Measurements from ENCODE around the gene SLC4A9.

The SLC4A9 gene

GRCh38 chr5:140363631-140364471 is 3.9 kb downstream of the SLC4A9 start:
- no peak for DNase-seq

DNA sequence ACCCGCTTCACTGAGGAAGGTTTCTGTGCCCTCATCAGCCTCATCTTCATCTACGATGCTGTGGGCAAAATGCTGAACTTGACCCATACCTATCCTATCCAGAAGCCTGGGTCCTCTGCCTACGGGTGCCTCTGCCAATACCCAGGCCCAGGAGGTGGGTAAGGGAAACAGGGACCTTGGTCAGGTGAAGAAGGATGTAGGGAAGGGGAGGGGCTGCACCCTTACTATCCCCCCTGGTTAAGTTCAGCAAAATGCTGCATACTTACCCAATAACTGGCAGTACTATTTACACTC is 4.4 kb downstream of the SLC4A9 start:
- DNase-seq = no peak

GRCh38 chr5:140365282-140365681 is 5.3 kb downstream of the SLC4A9 start:
- DNase-seq = no peak

GRCh38 chr5:140365941-140366340 is 5.9 kb downstream of the SLC4A9 start:
- no peak for DNase-seq

DNA sequence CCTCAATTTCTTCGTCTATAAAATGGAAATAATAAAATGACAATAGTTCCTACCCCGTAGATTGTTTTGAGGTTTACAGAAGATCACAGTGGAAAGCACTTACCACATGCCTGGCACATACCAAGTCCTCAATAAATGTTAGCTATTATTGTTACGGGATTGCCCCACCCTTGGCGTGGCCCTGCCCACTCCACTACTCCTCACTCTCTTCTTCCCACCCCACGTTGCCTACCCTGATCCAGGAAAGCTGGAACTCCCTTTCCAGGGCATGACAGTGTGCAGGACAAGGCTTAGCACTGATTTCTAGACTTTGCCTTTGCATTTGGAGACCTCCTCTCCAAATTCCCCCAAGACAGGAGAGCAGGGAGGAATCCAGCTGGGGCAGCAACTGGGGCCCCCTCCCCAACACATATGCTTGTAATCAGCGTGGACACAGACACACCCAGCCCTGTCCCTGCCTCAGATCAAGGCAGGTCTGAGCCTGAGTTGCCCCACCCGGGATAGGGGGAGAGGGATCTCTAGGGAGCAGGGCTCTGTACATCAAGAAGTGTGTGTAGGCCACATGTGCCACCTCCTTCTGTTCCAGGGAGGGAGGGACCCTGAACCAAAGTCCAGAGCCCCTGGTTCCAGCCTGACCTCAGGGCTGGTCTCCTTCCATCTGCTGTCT is 6.7 kb downstream of the SLC4A9 start:
- DNase-seq = no peak

DNA sequence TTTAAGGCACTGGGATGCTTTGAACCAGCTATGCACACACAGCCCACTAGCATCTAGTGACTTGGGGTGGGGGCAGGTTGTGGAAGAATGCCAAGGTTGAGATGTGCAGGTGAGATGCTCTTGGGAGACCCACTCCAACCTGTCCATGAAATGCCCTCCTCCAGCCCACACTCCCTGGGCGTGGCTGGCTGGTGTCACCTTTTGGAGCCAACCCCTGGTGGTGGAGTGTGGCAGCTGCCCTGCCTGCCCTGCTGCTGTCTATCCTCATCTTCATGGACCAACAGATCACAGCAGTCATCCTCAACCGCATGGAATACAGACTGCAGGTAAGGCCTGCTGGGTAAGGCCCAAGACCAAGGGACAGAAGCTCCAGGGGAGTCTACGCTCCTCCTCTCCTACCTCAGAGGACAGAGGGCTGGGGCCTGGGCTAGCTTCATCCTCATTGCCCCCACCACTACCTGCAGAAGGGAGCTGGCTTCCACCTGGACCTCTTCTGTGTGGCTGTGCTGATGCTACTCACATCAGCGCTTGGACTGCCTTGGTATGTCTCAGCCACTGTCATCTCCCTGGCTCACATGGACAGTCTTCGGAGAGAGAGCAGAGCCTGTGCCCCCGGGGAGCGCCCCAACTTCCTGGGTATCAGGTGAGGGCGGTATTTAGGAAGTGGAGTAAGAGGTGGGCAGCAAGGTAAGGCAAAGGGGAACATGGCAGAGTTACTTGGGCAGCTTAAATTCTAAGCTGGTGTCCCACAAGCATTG is 7.4 kb downstream of the SLC4A9 start:
- DNase-seq = no peak

- DNase-seq = no peak
These were observed 11.6 kb downstream of the SLC4A9 start for GRCh38 chr5:140371356-140372151.

DNA sequence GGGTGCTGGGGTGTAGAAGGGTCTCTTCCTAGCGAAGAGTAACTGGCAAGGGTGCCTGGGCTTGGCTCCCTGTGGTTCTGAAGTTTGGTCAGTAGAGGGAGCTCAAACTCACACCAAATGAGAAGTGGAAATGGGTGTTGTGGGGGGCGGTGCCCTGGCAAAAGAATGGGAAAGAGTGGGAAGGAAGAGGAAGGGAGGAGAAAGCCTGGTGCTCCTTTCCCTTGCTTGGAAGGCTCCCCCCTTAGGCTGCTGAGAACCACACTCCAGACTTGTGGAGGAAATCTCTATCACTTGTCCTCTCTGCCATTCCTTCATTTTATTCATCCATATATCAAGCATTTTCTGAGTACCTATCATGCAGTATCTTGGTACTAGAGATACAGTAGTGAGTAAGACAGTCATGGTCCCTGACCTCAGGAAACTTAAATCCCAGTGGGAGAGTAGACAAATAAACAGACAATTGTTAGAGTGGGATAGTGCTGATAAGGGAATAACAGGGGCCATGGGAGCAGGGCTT is 13.0 kb downstream of the SLC4A9 start:
- DNase-seq = peak; percentile 26

DNA sequence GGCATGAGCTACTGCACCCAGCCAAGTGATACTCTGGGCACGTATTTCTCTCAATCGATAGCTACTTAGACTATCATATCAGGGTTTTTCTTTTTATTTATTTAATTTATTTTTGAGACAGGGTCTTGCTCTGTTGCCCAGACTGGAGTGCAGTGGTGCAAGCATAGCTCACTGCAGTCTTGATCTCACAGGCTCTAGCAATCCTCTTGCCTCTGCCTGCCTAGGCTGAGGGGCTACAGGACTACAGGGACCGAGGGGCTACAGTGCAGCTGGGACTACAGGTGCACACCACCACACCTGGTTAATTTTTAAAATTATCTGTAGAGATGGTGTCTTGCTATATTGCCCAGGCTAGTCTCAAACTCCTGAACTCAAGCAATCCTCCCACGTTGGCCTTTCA is 21.4 kb downstream of the SLC4A9 start:
- DNase-seq = no peak

DNA sequence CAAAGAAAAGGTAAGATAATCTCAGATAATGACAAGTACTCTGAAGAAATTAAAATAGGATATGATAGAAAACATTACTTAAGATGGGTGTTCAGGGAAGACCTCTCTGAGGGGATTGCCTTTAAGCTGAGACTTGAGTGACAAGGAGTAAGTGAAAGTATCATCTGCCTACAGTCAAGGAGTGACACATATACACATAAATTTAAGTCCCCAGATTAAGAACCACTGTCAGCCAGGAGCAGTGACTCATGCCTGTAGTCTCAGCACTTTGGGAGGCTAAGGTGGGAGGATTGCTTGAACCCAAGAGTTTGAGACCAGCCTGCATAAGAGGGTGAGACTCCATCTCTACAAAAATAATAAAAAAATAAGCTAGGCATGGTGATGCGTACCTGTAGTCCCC is 22.0 kb downstream of the SLC4A9 start:
- no peak for DNase-seq

GRCh38 chr5:140382866-140383265 is 22.9 kb downstream of the SLC4A9 start:
- DNase-seq = no peak

GRCh38 chr5:140383300-140383699 is 23.3 kb downstream of the SLC4A9 start:
- no peak for DNase-seq

- no peak for DNase-seq
These were observed 28.1 kb downstream of the SLC4A9 start for GRCh38 chr5:140388052-140388451.

- no peak for DNase-seq
These were observed 31.3 kb downstream of the SLC4A9 start for GRCh38 chr5:140391312-140391711.

DNA sequence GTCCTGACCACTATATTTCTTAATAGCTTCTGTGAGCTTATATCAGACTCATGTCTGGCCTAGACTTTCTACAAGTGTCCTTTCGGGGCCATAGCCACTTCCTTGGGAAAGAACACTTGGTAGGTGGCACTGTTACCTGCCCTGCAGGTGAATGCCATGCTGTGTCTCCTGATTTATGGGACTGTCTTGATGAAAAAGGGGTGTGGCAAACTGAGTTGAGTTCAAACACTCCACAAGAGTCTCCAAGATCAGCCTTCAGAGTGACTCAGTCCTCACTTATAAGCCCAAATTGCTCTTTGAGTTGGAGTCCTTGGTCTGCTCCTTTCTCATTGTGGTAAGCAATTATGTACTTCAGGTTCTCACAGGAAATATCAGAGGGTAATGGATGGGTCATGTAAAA is 31.7 kb downstream of the SLC4A9 start:
- no peak for DNase-seq

- no peak for DNase-seq
These were observed 33.7 kb downstream of the SLC4A9 start for GRCh38 chr5:140393738-140394137.

GRCh38 chr5:140398379-140398811 is 38.4 kb downstream of the SLC4A9 start:
- DNase-seq = no peak

GRCh38 chr5:140399979-140400729 is 40.2 kb downstream of the SLC4A9 start:
- no peak for DNase-seq

GRCh38 chr5:140400730-140401361 is 40.9 kb downstream of the SLC4A9 start:
- DNase-seq = peak; percentile 71

DNA sequence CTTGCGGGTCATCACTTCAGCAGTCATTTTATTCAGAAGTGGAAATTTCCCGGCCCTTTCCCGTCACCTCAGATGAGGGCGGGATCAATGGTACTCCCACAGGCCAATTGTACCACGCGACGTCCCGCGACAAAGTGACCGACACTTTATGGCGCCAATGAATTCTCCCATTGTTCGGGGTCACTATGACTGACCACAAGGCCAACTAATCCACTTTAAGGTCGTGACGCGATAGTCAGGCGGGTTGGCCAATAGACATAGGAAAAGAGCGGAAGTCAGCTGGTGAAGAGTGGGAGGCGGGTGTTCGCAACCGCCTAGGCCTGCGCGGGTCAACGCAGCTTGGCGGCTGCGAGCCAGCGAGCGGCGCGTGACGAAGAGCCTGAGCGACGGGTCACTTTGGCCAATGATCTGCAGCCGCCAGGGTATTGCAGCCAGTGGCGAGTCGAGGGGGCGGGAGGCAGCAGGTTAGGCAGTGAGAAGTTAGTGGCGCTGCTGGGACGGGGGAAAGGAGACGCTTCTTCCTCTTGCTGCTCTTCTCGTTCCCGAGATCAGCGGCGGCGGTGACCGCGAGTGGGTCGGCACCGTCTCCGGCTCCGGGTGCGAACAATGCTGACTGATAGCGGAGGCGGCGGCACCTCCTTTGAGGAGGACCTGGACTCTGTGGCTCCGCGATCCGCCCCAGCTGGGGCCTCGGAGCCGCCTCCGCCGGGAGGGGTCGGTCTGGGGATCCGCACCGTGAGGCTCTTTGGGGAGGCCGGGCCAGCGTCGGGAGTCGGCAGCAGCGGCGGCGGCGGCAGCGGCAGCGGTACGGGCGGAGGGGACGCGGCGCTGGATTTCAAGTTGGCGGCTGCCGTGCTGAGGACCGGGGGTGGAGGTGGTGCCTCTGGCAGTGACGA is 41.6 kb downstream of the SLC4A9 start, which contains the start of gene ANKHD1:
Gene ANKHD1 (plus strand): TSS at position 472 of the 896 bp plus-strand sequence. CDS start 135 bp downstream, at position 607.
- peak; percentile 89 for DNase-seq
